ENCODE measurements around the gene ALDH3A2. TPM values are rescaled to one million over a fixed set of nuclear protein-coding genes. Genes with fewer than 3 reads are reported as not detected.

ALDH3A2 gene
- total RNA-seq, 2 experiments from 2014 or later: 29.7 to 41.1 TPM

DNA sequence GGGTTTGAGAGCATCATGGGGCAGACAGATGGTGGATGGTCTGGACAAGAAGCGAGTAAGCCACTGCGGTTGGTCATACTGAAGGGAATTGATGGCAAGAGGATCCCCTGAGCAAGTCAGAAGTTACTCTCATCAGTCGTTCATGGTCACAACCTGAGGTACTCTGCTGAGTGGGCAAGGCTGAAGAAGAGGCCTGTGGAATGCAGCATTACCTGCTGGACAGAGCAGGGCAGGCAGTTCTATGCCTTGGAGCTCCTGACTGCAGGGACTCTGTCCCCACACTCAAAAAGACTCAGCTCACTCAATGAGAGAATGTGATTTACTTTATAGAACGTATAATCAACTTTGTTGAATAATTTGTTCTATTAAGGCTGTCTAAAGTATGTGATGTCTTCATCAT lies 28.3 kb downstream of the ALDH3A2 start:
- ChIA-PET POLR2A (no interaction called here), CTCF (ENCODE audit: unreplicated experiment) (no interaction called here)
- no peak overlapping the region for H3K27ac ChIP-seq (ENCODE audit: low read depth, low read length, poor library complexity, severe bottlenecking)
- BruUV-seq (replicated peaks): no TSS peak
- no peak overlapping the region for H2AFZ ChIP-seq (ENCODE audit: low read length)
- H3K4me3 ChIP-seq (ENCODE audit: low read depth, low read length, poor library complexity, severe bottlenecking): no peak overlapping the region
- DNase-seq (ENCODE audit: low spot score): no peak
- no peaks in the 10 kb centered on the region for H4K20me1 ChIP-seq (ENCODE audit: insufficient read depth, low read length)
- TF ChIP-seq, protein P1, sequence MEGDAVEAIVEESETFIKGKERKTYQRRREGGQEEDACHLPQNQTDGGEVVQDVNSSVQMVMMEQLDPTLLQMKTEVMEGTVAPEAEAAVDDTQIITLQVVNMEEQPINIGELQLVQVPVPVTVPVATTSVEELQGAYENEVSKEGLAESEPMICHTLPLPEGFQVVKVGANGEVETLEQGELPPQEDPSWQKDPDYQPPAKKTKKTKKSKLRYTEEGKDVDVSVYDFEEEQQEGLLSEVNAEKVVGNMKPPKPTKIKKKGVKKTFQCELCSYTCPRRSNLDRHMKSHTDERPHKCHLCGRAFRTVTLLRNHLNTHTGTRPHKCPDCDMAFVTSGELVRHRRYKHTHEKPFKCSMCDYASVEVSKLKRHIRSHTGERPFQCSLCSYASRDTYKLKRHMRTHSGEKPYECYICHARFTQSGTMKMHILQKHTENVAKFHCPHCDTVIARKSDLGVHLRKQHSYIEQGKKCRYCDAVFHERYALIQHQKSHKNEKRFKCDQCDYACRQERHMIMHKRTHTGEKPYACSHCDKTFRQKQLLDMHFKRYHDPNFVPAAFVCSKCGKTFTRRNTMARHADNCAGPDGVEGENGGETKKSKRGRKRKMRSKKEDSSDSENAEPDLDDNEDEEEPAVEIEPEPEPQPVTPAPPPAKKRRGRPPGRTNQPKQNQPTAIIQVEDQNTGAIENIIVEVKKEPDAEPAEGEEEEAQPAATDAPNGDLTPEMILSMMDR (conservative IDR thresholded peaks at IDR 0.05; ENCODE audit: low read length): no peak
- TF ChIP-seq EZH2phosphoT487 (IDR thresholded peaks at IDR 0.05; ENCODE audit: borderline replicate concordance, low read depth, low read length): no peak
- H3K9me2 ChIP-seq (ENCODE audit: insufficient read depth, low read length): no peaks in the 10 kb centered on the region
- H3K36me3 ChIP-seq (ENCODE audit: insufficient read depth, low read length): peaks cover 21% of the 10 kb centered on the region; the same call in 1 of the 2 replicates
- no peaks in the 10 kb centered on the region for H3K9me3 ChIP-seq (ENCODE audit: low read length)
- intact Hi-C loops (cut with micrococcal nuclease; ENCODE audit: unreplicated experiment): no loop called here
- no peaks in the 10 kb centered on the region for H3K4me1 ChIP-seq (ENCODE audit: insufficient read depth, low read length, poor library complexity, severe bottlenecking)
- no peak overlapping the region for H3K4me2 ChIP-seq (ENCODE audit: low read length)
- no peaks in the 10 kb centered on the region for H3K79me2 ChIP-seq (ENCODE audit: insufficient read depth, low read depth, low read length)

DNA sequence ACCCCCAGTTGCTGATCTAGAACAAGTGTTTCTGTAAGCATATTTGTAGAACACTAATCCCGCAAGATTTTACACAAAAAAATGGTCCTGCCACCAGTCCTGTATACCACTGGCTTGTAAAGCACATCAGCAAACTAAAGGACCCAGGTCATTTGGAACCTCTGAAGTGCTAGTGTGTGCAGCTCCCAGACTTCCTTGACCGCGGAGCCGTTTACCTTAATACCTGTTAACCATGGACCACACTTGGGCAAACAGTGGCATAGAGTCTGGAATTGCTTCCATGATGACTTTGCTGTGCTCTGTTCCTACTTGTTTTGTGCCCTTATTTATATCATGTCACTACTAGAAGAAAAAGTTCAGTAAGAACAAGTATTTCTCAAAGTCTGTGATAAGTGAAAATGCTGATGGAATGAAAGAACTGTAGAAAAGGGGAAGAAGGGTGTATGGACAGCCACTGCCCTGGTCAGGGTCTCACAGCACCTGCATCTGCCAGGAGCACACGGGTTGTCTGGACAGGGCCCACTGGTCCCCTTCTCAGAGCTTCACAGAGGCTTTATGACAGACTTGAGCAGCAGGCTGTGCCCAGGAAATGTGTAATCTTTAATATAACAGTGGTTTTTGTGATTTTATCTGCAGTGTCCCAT lies 29.3 kb downstream of the ALDH3A2 start:
- Histone ChIP-seq H4K20me1 (ENCODE audit: insufficient read depth, low read length) (no peaks in the 10 kb centered on the region), H3K4me1 (ENCODE audit: insufficient read depth, low read length, poor library complexity, severe bottlenecking) (no peaks in the 10 kb centered on the region), H3K9me2 (ENCODE audit: insufficient read depth, low read length) (no peaks in the 10 kb centered on the region), H3K36me3 (ENCODE audit: insufficient read depth, low read length) (peaks cover 15% of the 10 kb centered on the region; the same call in 1 of the 2 replicates), H3K27ac (ENCODE audit: low read depth, low read length, poor library complexity, severe bottlenecking) (no peak overlapping the region), H3K9me3 (ENCODE audit: low read length) (no peaks in the 10 kb centered on the region), H3K79me2 (ENCODE audit: insufficient read depth, low read depth, low read length) (no peaks in the 10 kb centered on the region), H3K4me3 (ENCODE audit: low read depth, low read length, poor library complexity, severe bottlenecking) (no peak overlapping the region), H2AFZ (ENCODE audit: low read length) (no peak overlapping the region), H3K4me2 (ENCODE audit: low read length) (no peak overlapping the region)
- BruUV-seq (replicated peaks): no TSS peak
- DNase-seq (ENCODE audit: low spot score): no peak
- intact Hi-C loops (cut with micrococcal nuclease; ENCODE audit: unreplicated experiment): no loop called here
- CTCF ChIA-PET (ENCODE audit: unreplicated experiment): no interaction called here
- POLR2A ChIA-PET: interaction anchor here (0.6 kb wide), 1 partner anchor 75 kb away, joined by 3 read pairs; no protein-coding TSS in a partner anchor
- TF ChIP-seq, protein P1 (conservative IDR thresholded peaks at IDR 0.05; ENCODE audit: low read length): no peak
- no peak for TF ChIP-seq EZH2phosphoT487 (IDR thresholded peaks at IDR 0.05; ENCODE audit: borderline replicate concordance, low read depth, low read length)
